T1000 (cell line): ENCODE results near the gene XPO6.

ENCODE experiments used
- DNase-seq: peaks from one replicate; lab custom pipeline; 2025; ENCODE audit warnings: mixed read lengths; lab: John Stamatoyannopoulos, UW

Gene XPO6

GRCh38 chr16:28062261-28062846, 149.4 kb downstream of the XPO6 start:
- DNase-seq, result no peak

GRCh38 chr16:28061352-28062101, 150.2 kb downstream of the XPO6 start:
- DNase-seq, result no peak

DNA sequence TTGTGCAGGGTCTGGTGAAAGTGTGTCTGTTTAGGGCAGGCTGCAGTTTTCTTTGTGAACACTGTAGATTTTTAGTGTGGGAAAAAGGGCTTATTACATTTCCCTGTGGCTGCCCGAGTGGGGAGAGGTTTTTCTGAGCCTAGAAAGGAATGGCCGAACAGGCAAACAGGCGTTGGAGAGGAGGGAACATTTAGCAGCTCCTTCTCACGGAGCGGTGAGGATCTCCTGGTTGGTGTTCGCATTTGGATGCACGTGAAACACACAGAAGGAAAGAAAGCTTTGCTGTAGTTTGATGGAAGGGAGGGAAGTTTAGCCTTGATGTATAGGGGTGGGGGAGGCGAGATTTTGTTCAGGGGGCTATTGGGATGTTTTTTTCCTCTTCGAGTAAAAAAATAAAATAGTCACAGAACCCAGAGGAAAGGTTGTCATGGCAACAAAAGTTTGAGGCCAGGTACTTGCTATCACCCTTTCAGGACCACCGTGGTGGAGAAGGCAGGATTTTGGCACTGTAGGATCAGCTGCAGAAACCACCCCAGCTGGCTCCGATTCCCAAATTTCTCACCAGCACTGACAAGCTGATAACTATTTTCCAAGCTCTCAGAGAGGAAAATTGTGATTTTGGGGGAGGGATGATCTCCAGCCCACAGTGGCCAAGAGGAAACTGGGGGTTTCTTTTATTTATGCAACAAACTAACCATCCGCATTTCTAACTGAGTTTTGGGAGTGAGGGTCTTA, 151.8 kb downstream of the XPO6 start:
- no peak for DNase-seq

- DNase-seq, result no peak
Measured at GRCh38 chr16:28058839-28059589, 152.8 kb downstream of the XPO6 start.

DNA sequence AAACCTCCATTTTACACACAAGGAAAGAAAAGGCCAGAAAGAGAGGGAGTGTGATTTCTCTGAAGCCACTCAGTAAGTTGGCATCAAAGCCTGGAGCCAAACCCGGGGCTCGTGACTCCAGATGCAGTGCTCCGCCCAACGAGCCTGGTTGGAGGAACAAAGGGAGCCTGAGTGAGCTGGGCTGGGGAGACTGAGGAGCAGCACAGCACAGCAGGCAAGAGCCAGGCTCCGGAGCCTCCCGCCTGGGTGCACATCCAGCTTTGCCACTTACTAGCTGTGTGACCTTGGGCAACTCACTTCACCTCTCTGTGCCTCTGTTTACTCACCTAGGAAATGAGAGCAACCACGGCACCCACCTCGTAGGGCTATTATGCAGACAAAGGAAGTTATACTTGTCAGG, 153.8 kb downstream of the XPO6 start:
- no peak for DNase-seq

GRCh38 chr16:28053461-28053860, 158.3 kb downstream of the XPO6 start:
- DNase-seq, result no peak

DNA sequence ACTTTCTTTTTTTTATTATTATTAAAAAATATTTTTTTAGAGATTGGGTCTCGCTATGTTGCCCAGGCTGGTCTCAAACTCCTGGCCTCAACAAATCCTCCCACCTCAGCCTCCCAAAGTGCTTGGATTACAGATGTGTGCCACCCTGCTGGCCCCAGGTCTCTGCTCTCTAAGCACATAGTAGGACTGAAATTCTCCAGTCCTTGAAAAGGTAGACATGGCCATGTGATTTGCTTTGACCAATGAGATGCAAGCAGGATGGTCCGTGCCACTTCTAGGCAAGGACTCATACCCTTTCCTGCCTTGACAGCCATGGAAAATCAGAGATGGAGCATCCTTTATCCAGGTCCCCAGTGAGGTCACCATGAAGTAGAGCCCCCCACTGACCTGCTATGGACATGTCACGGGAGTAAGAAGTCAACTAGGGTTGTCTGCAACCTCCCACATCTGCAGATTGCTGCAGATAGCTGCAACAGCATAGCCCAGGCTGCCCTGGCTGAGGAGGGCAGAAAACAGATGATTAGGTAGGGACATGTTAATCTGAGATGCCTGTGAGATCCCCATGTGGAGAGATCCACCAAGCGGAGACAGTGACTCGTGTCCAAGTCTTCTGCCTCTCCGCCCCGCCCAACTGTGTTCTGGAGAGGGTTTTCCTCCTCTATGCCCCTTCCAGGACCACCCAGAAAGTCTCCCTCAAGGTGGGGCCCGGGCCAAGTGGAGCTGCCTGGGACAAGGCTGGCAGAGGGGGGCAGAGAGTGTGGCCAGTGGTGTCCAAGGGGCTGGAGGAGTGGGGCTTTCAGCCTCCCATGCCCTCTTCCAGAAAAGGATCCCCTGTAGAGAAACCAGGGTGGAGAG, 159.3 kb downstream of the XPO6 start:
- DNase-seq, result no peak

GRCh38 chr16:28051486-28051885, 160.3 kb downstream of the XPO6 start:
- DNase-seq, result no peak
